ENCODE data around the gene MRAP2.

MRAP2 gene

GRCh38 chr6:84137051-84137375 is 103.4 kb downstream of the MRAP2 start:
- no peaks in the 10 kb centered on the region for H3K27me3 ChIP-seq (replicated peaks; ENCODE audit: control insufficient read depth, insufficient read depth, low read length)
- TF ChIP-seq CTCF (IDR thresholded peaks at IDR 0.05; ENCODE audit: insufficient read depth, low read length, poor library complexity, severe bottlenecking) = no peak
- DNase-seq (ENCODE audit: extremely low read depth, insufficient read length) = no peak
- H3K36me3 ChIP-seq (ENCODE audit: control insufficient read depth, insufficient read depth, low read length) = no peaks in the 10 kb centered on the region
- no peak overlapping the region for H3K4me3 ChIP-seq (replicated peaks; ENCODE audit: low read depth, low read length)

GRCh38 chr6:84137989-84138575 is 104.5 kb downstream of the MRAP2 start:
- DNase-seq (ENCODE audit: extremely low read depth, insufficient read length) = no peak
- TF ChIP-seq CTCF (IDR thresholded peaks at IDR 0.05; ENCODE audit: insufficient read depth, low read length, poor library complexity, severe bottlenecking) = no peak
- H3K36me3 ChIP-seq (ENCODE audit: control insufficient read depth, insufficient read depth, low read length) = no peaks in the 10 kb centered on the region
- H3K27me3 ChIP-seq (replicated peaks; ENCODE audit: control insufficient read depth, insufficient read depth, low read length) = no peaks in the 10 kb centered on the region
- H3K4me3 ChIP-seq (replicated peaks; ENCODE audit: low read depth, low read length) = no peak overlapping the region

GRCh38 chr6:84139311-84139710 is 105.7 kb downstream of the MRAP2 start:
- H3K4me3 ChIP-seq (replicated peaks; ENCODE audit: low read depth, low read length) = no peak overlapping the region
- no peaks in the 10 kb centered on the region for H3K36me3 ChIP-seq (ENCODE audit: control insufficient read depth, insufficient read depth, low read length)
- H3K27me3 ChIP-seq (replicated peaks; ENCODE audit: control insufficient read depth, insufficient read depth, low read length) = no peaks in the 10 kb centered on the region
- DNase-seq (ENCODE audit: extremely low read depth, insufficient read length) = no peak
- no peak for TF ChIP-seq CTCF (IDR thresholded peaks at IDR 0.05; ENCODE audit: insufficient read depth, low read length, poor library complexity, severe bottlenecking)

All from GM06990 (cell line).